HFFc6 (cell line): ENCODE measurements around the gene CBARP. TPM values are rescaled to one million over a fixed set of nuclear protein-coding genes. Genes with fewer than 3 reads are reported as not detected.

Source experiments
- DNase-seq: peaks from one replicate; pipeline ENCODE4 v3.0.0-alpha.2; 2018
- H3K27ac Mint-ChIP-seq: 2 replicates; pipeline ENCODE4 v1.8.0; 2020; ENCODE audit warnings: mild to moderate bottlenecking, mixed read lengths
- H3K27me3 Mint-ChIP-seq: 2 replicates; pipeline ENCODE4 v1.8.0; 2021; ENCODE audit warnings: mild to moderate bottlenecking, moderate library complexity, mixed read lengths; ENCODE audit not compliant: insufficient read depth
- H3K36me3 Mint-ChIP-seq: 2 replicates; pipeline ENCODE4 v1.8.0; 2021; ENCODE audit warnings: low read depth, mixed read lengths
- H3K4me1 Mint-ChIP-seq: 2 replicates; pipeline ENCODE4 v1.8.0; 2020; ENCODE audit warnings: low read depth, mixed read lengths
- H3K4me3 Mint-ChIP-seq: 2 replicates; pipeline ENCODE4 v1.8.0; 2020; ENCODE audit warnings: mild to moderate bottlenecking, moderate library complexity, mixed read lengths
- H3K9me3 Mint-ChIP-seq: 2 replicates; pipeline ENCODE4 v1.8.0; 2020; ENCODE audit warnings: mild to moderate bottlenecking, mixed read lengths
- total RNA-seq, 6 experiments: library from RNA; stranded (reverse); fragmentation: NEBNext Ultra II Directional; extraction: Animal tissue kit (Norgen Biotek cat#: 25700); gene quantifications; 2 replicates in 1 of 6; 3 replicates in 5 of 6; pipeline ENCODE4 v1.2.3, GENCODE V29; 2021
- TF ChIP-seq, protein P1 (sequence below): fragments of 200-600 bp; sonication (generic); IDR thresholded peaks from 2 replicates; pipeline ENCODE4 v1.5.0; 2021; ENCODE audit warnings: antibody characterized with exemption, mild to moderate bottlenecking

Gene CBARP
- total RNA-seq, 6 experiments from 2014 or later = 7.6 to 12.7 (median 8.6) TPM

DNA sequence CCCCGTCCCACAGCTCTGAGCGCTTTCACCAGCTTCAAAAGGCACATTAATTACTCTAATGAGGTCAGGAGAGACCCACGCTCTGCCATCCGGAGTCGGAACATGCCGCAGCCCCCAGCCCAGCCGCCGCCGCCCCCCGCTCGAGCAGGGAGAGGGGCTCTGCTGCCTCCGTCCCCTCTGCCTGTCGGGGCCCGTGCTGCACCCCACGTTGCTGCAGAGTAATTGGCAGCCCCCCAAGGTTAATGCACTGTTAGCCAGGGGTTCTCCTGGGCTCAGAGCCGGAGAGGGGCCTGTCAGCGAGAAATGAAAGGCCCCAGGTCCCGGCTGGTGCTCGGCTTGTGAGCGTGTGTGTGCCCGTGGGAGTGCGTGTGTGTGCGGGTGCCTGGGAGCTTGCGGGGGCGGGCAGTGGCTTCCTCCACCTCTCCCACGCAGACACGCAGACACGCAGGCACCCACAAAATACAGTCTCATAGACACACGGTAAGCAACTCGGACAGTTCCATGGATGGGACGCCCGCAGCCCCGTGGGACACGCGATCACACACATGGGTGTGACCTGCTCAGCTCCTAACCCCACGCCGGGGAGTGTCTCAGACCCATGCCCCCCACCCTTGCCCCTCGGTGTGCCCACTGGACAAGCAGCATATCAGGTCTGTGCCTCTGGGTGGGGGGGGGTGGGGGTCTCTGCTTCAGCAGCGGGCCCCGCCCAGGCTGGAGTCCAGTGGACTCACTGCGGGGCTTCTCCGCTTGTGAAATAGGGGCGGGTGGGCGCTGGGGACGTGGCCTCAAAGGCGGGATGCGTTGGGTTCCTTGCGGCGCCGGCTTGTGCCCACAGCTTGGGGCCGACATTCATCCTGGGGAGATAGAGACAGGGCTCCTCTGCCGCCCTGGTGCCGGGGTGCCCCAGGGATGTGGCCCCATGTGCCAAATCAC is 43.1 kb upstream of the CBARP start:
- DNase-seq = no peak
- no peak overlapping the region for H3K4me3 Mint-ChIP-seq
- peaks cover 16% of the 10 kb centered on the region for H3K4me1 Mint-ChIP-seq
- H3K27me3 Mint-ChIP-seq = peaks cover 18% of the 10 kb centered on the region
- no peak overlapping the region for H3K27ac Mint-ChIP-seq
- peaks cover 11% of the 10 kb centered on the region; the same call in 1 of the 2 replicates for H3K36me3 Mint-ChIP-seq
- TF ChIP-seq, protein P1, sequence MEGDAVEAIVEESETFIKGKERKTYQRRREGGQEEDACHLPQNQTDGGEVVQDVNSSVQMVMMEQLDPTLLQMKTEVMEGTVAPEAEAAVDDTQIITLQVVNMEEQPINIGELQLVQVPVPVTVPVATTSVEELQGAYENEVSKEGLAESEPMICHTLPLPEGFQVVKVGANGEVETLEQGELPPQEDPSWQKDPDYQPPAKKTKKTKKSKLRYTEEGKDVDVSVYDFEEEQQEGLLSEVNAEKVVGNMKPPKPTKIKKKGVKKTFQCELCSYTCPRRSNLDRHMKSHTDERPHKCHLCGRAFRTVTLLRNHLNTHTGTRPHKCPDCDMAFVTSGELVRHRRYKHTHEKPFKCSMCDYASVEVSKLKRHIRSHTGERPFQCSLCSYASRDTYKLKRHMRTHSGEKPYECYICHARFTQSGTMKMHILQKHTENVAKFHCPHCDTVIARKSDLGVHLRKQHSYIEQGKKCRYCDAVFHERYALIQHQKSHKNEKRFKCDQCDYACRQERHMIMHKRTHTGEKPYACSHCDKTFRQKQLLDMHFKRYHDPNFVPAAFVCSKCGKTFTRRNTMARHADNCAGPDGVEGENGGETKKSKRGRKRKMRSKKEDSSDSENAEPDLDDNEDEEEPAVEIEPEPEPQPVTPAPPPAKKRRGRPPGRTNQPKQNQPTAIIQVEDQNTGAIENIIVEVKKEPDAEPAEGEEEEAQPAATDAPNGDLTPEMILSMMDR = no peak
- no peaks in the 10 kb centered on the region for H3K9me3 Mint-ChIP-seq

DNA sequence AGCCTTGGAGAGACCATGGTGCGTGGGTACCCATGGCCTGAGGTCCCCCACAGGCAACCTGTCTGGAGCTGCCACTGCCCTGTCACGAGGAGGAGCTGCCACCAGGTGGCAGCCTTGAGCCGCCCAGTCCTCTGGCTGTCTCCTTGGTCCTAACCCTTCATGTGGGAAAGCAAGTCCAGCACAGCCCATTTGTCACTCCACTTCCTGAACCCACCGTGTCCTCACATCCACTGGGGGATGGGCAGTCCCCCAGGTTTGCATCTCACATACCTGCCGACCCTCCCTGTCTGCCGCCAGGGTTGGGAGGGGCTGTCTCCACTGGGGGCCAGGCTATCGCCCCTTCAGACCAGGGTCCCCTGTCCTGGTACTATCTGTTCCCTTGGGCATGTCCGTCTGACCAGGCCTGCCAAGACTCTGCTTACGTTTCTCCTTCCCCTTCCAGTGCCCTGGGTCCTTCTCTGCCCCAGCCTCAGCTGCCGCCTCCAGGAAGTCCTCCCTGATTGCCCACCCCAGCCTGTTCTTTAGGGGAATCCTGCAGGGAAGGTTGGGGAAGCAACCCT is 42.1 kb upstream of the CBARP start:
- H3K27me3 Mint-ChIP-seq = peaks cover 16% of the 10 kb centered on the region
- no peaks in the 10 kb centered on the region for H3K9me3 Mint-ChIP-seq
- no peak overlapping the region for H3K4me3 Mint-ChIP-seq
- H3K4me1 Mint-ChIP-seq = peaks cover 16% of the 10 kb centered on the region
- TF ChIP-seq, protein P1 = peak; percentile 98
- DNase-seq = peak; percentile 74
- peaks cover 11% of the 10 kb centered on the region; the same call in 1 of the 2 replicates for H3K36me3 Mint-ChIP-seq
- H3K27ac Mint-ChIP-seq = no peak overlapping the region; the same call in 1 of the 2 replicates

GRCh38 chr19:1278713-1279660 is 41.2 kb upstream of the CBARP start:
- Mint-ChIP-seq H3K36me3 (peaks cover 12% of the 10 kb centered on the region), H3K27ac (no peak overlapping the region), H3K4me3 (no peak overlapping the region), H3K9me3 (no peaks in the 10 kb centered on the region), H3K27me3 (peaks cover 9% of the 10 kb centered on the region), H3K4me1 (peaks cover 18% of the 10 kb centered on the region)
- no peak for DNase-seq
- TF ChIP-seq, protein P1 = no peak

DNA sequence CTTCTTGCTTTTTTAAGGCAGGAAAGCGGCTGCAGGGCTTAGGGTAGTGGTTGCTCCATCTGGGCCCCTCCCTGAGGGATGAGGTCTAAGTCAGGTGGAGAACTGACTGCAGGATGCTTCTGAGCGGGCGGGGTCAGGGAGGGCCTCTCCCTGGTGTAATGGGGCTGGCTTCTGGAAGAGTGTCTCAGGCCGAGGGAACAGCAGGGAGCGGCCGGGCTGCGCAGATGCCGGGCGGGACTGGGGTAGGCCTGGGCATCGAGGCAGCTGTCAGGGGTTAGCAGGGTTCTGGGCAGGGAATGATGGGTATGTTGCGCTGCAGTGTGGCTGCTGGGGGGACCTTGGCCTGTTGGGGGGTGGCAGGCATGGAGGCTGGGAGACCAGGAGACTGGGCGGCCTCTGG is 40.3 kb upstream of the CBARP start:
- peaks cover 14% of the 10 kb centered on the region for H3K27me3 Mint-ChIP-seq
- TF ChIP-seq, protein P1 = no peak
- peaks cover 19% of the 10 kb centered on the region for H3K36me3 Mint-ChIP-seq
- peaks cover 26% of the 10 kb centered on the region for H3K4me1 Mint-ChIP-seq
- no peaks in the 10 kb centered on the region for H3K9me3 Mint-ChIP-seq
- H3K27ac Mint-ChIP-seq = peak overlapping the region; percentile 21; the same call in 1 of the 2 replicates
- no peak for DNase-seq
- H3K4me3 Mint-ChIP-seq = no peak overlapping the region

DNA sequence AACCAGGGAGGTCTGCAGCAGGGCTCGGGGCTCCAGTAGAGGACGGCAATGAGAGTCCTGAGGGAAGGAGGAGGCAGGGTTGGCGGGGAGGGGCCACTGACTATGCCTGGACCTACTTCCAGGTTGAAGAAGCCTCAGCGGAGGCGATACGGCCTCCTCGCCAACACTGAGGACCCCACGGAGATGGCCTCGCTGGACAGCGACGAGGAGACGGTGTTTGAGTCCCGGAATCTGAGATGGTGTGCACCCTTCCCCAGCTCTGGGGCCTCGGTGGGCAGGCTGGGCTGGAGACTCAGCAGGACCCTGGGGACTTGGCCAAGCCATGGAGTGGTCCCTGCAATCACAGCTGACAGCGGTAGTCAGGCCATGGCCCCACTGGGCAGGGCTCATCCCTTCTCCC is 39.3 kb upstream of the CBARP start:
- Mint-ChIP-seq H3K4me1 (peaks cover 34% of the 10 kb centered on the region), H3K4me3 (peak overlapping the region; percentile 79), H3K27me3 (peaks cover 14% of the 10 kb centered on the region), H3K9me3 (no peaks in the 10 kb centered on the region), H3K27ac (peak overlapping the region; percentile 83), H3K36me3 (peaks cover 28% of the 10 kb centered on the region)
- DNase-seq = no peak
- TF ChIP-seq, protein P1 = no peak
